Measurements from ENCODE around the gene MYO7A. TPM values are rescaled to one million over a fixed set of nuclear protein-coding genes. Genes with fewer than 3 reads are reported as not detected.
"Not testable (repeated sequence)": the region's sequence is repeated elsewhere in the genome, so short reads cannot be mapped to it uniquely, and the experiment has no call there.

MYO7A gene
- total RNA-seq, 1 experiment from 2014 or later = 3.5 TPM

DNA sequence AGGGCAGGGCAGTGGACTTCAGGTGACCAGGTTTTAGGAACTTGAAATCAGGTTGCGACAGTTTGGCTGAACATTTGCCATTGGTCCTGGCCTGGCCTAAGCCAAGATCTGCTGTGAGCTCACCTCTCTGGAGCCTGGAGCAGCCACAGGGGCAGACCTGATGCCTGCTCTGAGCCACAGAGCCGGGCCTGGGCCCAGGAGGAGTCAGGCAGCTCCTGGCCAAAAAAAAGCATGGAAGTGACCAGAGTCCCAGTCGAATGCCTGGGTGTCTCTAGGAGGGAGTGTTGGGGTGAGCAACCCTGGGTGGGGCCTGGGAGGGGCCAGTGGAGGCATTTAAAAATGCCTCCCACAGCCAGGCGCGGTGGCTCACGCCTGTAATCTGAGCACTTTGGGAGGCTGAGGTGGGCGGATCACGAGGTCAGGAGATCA, 31.4 kb upstream of the MYO7A start:
- ChIA-PET POLR2A (ENCODE audit: unreplicated experiment) (no interaction called here), CTCF (interaction anchor here (0.7 to 1.4 kb wide), 2 partner anchors 34 to 49 kb away, joined by 4 to 12 read pairs; no protein-coding TSS in a partner anchor)
- no peak overlapping the region for H3K4me2 ChIP-seq
- no peaks in the 10 kb centered on the region for H3K27me3 ChIP-seq (ENCODE audit: insufficient read depth, low read depth)
- H3K4me3 ChIP-seq = no peak overlapping the region
- H3K79me2 ChIP-seq (ENCODE audit: low read depth) = no peaks in the 10 kb centered on the region
- no peaks in the 10 kb centered on the region for H4K20me1 ChIP-seq (ENCODE audit: insufficient read depth)
- intact Hi-C loops (cut with micrococcal nuclease; ENCODE audit: unreplicated experiment) = no loop called here
- TF ChIP-seq, protein P1, sequence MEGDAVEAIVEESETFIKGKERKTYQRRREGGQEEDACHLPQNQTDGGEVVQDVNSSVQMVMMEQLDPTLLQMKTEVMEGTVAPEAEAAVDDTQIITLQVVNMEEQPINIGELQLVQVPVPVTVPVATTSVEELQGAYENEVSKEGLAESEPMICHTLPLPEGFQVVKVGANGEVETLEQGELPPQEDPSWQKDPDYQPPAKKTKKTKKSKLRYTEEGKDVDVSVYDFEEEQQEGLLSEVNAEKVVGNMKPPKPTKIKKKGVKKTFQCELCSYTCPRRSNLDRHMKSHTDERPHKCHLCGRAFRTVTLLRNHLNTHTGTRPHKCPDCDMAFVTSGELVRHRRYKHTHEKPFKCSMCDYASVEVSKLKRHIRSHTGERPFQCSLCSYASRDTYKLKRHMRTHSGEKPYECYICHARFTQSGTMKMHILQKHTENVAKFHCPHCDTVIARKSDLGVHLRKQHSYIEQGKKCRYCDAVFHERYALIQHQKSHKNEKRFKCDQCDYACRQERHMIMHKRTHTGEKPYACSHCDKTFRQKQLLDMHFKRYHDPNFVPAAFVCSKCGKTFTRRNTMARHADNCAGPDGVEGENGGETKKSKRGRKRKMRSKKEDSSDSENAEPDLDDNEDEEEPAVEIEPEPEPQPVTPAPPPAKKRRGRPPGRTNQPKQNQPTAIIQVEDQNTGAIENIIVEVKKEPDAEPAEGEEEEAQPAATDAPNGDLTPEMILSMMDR (conservative IDR thresholded peaks at IDR 0.05) = no peak
- no peaks in the 10 kb centered on the region for H3K9me2 ChIP-seq (ENCODE audit: insufficient read depth)
- H3K9me3 ChIP-seq (ENCODE audit: insufficient read depth, low read depth) = no peaks in the 10 kb centered on the region
- no peak for DNase-seq
- no peak overlapping the region for H2AFZ ChIP-seq
- H3K4me1 ChIP-seq (replicated peaks; ENCODE audit: insufficient read depth) = 0 out of 2 replicates have a peak, but pooled peaks cover 3% of the 10 kb centered on the region
- H3K36me3 ChIP-seq (ENCODE audit: low read depth) = no peaks in the 10 kb centered on the region
- no TSS peak for BruUV-seq (replicated peaks)
- no peak overlapping the region for H3K27ac ChIP-seq
- peaks cover 8% of the 10 kb centered on the region; the same call in 1 of the 2 replicates for H3F3A ChIP-seq (ENCODE audit: insufficient read depth, low read depth)

DNA sequence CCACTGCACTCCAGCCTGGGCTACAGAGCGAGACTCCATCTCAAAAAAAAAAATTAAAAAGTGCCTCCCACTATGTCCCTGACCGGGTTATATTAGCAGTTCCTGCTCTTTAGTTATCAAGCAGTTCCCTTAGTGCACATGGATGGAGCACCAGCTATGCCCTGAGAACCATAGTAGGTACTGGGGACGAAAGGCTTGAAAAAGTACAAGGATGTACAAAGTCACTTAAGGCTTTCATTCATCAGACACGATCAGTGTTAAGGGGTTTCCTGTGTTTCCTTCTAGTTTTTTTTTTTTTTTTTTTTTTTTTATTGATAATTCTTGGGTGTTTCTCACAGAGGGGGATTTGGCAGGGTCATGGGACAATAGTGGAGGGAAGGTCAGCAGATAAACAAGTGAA, 30.9 kb upstream of the MYO7A start:
- H3K27me3 ChIP-seq (ENCODE audit: insufficient read depth, low read depth); H3K9me3 ChIP-seq (ENCODE audit: insufficient read depth, low read depth); intact Hi-C loops (cut with micrococcal nuclease; ENCODE audit: unreplicated experiment); POLR2A ChIA-PET (ENCODE audit: unreplicated experiment); H3K4me3 ChIP-seq; H3F3A ChIP-seq (ENCODE audit: insufficient read depth, low read depth); BruUV-seq (replicated peaks); DNase-seq; H3K27ac ChIP-seq; H2AFZ ChIP-seq; H3K4me1 ChIP-seq (replicated peaks; ENCODE audit: insufficient read depth); CTCF ChIA-PET; H3K36me3 ChIP-seq (ENCODE audit: low read depth); H3K79me2 ChIP-seq (ENCODE audit: low read depth); H3K9me2 ChIP-seq (ENCODE audit: insufficient read depth); H3K4me2 ChIP-seq; H4K20me1 ChIP-seq (ENCODE audit: insufficient read depth): not testable (repeated sequence)

DNA sequence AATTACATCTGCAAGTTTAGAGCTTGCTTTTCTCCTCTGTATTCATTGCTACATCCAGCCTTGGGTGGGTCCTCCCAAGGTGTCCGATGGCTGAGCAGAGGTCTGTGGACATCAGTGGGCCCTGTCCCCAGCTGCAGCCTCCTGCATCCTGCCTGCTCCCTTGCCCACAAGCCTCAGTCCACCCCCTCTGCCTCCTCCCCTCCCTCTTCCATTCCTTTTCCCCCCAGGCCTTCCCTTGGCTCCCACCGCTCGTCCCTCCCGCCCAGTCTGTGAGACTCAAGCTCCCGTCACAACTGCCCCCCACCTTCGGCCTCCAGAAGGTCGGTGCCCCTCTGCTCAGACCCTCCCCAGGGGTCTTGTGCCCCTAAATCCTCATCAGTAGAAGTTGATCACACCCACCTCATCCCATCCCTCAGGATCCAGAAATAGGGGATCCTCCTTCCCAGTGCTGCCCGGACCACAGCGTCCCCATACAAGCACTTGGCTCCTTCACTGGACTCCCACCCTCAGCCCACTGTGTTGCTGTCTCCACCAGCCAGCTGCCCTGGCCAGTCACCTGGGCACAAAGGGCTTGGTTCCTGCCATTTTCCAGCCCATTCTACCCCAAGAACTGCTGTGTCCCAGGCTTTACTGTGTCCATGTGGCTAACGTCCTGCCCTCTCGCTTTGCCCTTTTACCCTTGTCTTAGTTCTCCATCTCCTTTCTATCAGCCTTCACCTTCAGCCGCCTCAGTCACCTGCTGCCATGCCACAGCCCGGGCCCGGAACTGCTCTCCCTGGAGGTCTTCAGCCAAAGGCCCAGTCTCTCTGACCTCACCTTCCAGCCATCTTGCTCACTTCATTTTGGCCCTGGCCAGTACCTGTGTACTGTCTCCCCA, 27.6 kb upstream of the MYO7A start:
- ChIA-PET POLR2A (ENCODE audit: unreplicated experiment) (no interaction called here), CTCF (interaction anchor here (1.3 to 1.5 kb wide), 2 partner anchors 9 to 35 kb away, joined by 8 to 9 read pairs; no protein-coding TSS in a partner anchor)
- no peaks in the 10 kb centered on the region for H4K20me1 ChIP-seq (ENCODE audit: insufficient read depth)
- H3K4me3 ChIP-seq = no peak overlapping the region
- TF ChIP-seq, protein P1 (conservative IDR thresholded peaks at IDR 0.05) = no peak
- TF ChIP-seq EZH2 (IDR thresholded peaks at IDR 0.05; ENCODE audit: low read depth) = no peak
- no peaks in the 10 kb centered on the region for H3K9me3 ChIP-seq (ENCODE audit: insufficient read depth, low read depth)
- no peak overlapping the region for H3K27ac ChIP-seq
- H3K4me1 ChIP-seq (replicated peaks; ENCODE audit: insufficient read depth) = 0 out of 2 replicates have a peak, but pooled peaks cover 3% of the 10 kb centered on the region
- H2AFZ ChIP-seq = no peak overlapping the region
- no peak for DNase-seq
- H3K36me3 ChIP-seq (ENCODE audit: low read depth) = no peaks in the 10 kb centered on the region
- H3F3A ChIP-seq (ENCODE audit: insufficient read depth, low read depth) = peaks cover 8% of the 10 kb centered on the region; the same call in 1 of the 2 replicates
- no TSS peak for BruUV-seq (replicated peaks)
- intact Hi-C loops (cut with micrococcal nuclease; ENCODE audit: unreplicated experiment) = no loop called here
- H3K9me2 ChIP-seq (ENCODE audit: insufficient read depth) = no peaks in the 10 kb centered on the region
- no peaks in the 10 kb centered on the region for H3K27me3 ChIP-seq (ENCODE audit: insufficient read depth, low read depth)
- H3K4me2 ChIP-seq = no peak overlapping the region
- no peaks in the 10 kb centered on the region for H3K79me2 ChIP-seq (ENCODE audit: low read depth)
